NCI-H2029 (cell line): ENCODE results near the gene KIF7.

Experiments used
- DNase-seq: peaks from one replicate; lab custom pipeline; 2025; lab: John Stamatoyannopoulos, UW

The KIF7 gene

DNA sequence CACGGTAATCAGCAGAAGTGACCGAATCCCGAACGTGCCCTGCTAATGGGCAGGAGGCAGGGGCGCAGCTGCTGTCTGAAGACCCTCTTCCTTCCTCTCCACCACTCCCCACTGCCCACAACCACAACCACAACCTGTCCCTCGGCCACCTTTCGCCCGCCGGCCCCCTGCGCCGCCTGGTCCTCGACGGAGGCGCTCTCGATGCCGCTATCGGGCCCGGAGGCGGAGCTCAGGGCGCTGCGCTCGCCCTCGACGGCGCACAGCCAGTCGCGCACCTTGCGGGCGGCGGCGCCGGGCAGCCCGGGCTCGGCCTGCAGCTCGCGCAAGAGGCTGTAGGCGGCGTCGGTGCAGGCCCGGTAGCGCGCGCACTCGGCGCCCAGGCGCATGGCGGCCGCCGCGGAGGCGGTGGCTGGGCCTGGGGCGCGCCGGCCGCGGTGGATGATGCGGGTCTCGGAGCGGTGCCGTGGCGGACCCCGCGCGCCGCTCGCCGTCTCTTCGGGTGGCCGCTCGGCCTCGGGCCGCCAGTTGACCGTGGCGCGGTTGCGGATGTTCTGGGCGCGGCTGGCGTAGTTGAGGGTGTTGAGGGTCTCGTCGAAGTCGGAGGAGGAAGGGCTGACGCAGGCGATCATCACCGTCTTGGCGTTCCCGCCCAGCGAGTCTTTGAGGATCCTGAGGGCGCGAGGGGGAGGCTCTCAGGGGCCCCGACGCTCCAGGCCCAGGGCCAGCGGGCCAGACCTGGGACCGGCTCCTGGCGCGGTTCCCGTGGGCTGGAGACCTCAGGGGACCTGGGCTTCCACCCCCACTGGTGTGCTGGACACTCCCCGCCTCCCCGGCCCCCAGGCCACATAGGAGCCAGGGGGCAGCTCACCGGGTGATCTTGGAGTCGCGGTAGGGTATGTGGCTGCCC, 6.9 kb downstream of the KIF7 start:
- no peak for DNase-seq

DNA sequence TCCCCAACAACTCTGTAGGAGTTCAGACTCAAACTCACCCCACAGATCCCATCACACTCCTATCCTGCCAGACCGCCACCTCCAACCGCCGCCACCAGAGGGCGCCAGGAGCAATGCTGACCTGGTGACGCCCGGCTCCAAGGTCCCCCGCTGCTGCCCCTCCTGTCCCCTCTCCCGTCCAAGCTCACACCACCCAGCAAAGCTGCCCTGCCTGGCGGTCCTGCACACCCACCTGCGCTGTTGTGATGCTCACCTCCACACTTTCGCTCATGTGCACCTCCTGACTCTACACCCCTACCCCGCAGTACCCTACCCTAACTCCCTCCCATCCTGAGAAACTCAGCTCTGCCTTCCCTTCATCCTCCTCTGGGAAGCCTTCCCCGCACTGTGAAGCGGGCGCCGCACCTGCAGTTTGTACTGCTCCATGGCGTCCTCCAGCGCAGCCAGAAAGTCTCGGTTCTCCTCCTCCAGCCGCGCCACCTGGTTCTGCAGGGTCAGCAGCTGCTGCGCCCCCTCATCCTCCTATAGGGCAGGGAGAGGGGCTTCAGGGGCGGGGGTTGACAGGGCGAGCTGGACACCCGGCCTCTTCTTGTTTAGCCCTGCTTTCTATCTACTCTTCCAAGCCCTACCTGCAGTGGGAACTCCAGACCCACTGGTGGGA, 7.9 kb downstream of the KIF7 start:
- peak; percentile 10 for DNase-seq

DNA sequence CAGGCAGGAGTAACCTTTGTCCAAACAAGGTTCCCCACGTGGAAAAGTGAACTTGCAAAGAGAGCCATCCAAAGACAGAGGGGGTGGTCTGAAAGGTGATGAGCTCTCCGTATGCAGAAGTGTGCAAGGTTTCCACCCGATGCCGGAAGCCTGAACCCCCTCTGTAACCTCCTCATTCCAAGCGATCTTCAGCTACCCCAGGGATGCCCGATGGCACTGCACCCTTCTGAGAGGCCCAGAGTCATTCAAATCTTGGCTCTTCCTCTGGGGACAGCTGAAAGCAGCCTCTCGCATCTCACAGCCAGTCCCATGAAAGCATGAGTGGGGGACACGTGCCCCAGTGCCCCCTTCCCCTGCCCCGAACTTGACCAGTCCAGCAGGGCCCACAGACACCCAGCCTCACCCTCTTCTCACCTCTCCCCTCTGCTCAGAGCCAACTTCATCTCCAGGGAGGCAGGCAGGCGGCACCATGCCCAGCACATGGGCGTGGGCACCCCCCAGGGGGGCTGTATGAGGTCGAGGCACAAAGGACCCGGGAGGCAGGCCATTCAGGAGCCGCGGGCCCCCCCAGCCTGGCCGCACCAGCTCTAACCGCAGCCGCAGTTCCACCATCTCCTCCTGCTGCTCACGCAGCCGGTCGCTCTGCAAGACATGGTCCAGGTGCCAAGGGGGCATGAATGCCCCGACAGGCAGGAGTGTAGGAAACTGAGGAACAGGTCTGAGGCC, 8.7 kb downstream of the KIF7 start:
- no peak for DNase-seq

DNA sequence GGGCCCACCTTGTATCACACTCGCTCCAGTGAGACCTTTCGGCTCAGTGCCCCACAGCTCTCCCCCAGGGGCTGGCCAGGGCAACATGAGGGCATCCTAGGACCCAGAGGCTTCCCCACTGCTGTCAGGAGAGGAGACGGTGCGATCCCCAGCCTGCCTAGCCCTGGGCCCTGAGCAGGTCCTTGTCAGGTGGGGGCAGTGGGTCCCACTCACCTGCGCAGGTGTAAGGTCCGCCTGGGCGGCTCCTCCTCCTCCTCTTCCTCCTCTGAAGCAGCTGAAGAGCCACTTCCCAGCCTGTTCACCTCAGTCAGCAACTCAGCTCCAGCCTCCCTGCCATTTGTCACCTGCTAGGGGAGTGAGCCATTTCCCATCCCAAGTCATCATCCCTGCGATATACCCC, 9.6 kb downstream of the KIF7 start:
- no peak for DNase-seq

- no peak for DNase-seq
Measured at GRCh38 chr15:89642106-89642505, 13.2 kb downstream of the KIF7 start.

DNA sequence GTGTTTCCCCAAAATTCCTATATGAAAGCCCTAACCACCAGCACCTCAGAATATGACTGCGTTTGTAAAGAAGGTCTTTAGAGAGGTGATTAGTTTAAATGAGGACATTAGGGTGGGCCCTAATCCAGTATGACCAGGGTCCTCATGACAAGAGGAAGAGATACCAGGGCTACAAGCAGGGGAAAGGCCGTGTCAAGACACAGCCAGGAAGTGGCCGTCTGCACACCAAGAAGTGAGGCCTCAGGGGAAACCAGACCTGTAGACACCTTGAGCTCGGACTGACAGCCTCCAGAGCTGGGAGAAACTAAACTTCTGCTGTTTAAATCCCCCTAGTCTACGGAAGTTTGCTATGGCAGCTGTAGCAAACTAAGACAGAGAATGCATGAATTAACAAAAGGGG, 14.2 kb downstream of the KIF7 start:
- no peak for DNase-seq

DNA sequence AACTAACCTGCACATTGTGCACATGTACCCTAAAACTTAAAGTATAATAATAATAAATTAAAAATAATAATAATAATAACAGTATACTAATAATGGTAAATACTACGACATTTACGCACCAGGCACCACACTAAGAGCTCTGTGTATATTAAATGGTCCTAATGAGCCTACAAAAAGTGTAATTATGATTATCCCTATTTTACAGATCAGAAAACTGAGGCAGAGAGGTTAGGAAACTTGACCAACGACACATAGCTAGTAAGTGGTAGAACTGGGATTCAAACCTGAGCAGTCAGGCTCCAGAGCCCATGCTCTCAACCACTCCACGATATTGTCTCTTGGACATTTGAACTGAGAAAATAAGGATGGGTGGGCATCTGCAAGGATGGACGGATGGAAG, 15.0 kb downstream of the KIF7 start:
- DNase-seq: no peak

DNA sequence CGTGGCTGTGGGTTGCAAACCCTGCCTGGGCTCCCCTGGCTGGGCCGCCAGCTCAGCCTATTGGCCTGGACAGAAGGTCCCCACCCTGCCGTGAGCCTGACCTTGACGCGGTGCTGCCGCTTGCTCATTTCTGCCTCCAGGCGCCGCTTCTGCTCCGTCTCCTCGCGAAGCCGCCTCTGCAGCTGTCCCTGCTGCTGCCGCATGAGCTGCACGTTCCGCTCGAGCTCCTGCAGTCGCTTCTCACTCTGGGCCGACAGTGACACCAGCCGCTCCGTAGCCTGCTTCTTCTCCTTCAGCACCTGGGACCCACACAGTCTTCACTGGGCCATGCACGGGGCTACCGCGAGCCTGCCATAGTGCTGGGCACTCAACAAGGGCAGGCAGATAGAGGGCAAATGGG, 21.7 kb downstream of the KIF7 start:
- DNase-seq: no peak

DNA sequence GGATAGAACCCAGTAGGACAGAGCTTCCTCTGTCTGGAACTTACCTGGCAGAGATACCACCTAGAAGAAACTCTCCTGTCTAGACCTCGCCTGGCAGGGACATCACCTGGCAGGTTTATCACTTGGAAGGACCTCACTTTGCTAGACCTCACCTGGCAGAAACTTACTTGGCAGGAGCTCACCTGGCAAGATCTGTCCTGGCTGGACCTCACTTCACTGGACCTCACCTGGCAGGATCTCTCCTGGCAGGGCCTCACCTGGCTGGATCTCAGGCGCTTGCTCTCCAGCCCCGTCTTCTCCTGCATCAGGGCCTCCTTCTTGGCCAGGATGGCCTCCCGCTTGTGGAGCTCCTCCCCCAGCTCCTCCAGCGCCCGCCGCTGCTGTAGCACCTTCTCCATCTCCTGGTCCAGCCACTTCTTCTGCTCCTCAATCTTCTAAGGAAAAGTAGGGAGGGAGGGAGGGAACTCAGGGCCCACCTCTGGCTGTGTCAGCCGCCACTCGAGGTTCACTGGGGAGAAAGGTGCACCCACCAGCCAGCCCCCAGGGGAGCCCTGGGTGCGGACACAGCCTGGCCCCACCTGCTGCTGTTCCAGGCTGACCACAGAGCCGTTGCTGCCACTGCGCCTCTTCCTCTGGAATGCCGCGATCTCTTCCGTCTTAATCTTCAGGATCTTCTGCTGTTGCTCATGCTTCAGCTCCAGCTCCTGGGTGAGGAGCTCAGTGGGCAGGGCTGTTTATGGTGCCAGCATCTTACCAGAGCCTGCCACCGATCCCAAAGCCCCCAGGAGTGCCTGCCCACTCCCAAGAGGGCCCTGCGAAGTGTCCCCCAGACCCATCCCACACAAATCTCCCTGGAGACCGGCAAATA, 22.5 kb downstream of the KIF7 start:
- DNase-seq: no peak

DNA sequence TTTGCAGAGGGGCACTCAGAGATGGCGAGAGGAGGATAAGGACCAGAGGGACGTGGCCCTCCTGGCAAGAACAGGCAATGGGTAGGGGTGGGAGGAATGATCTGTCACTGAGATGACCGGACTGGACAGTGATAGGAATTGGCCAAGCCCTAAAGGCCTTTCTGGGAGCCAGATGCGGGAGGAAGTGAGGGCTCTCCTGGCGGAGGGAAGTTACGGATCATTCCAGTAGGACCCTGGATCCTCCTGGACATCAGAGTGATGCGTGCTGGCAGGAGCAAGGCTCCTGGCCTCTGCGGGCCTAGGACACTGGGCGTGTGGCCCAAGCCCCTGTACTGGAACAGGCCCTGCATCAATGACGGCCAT, 23.4 kb downstream of the KIF7 start:
- DNase-seq: no peak

- no peak for DNase-seq
Measured at GRCh38 chr15:89630974-89631901, 24.0 kb downstream of the KIF7 start.

DNA sequence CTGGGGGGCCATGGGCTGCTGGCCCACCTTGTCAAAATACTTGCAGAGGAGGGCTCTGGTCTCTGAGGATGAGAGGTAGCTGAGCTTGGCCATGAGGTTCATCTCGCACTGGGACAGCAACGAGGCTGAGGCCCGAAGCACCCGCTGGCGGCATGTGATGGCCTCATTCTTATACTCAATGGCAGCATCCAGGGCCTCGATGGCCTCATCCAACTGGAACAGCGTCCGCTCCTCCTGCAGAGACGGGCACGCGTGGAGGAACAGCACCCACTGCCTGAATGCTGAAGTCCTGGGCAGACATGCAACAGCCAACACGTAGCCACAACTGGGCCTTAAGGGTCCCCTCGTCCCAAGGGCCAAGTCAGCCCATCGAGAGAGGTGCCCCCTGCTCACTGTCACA, 25.0 kb downstream of the KIF7 start:
- no peak for DNase-seq

- DNase-seq: no peak
Measured at GRCh38 chr15:89629829-89630228, 25.4 kb downstream of the KIF7 start.

DNA sequence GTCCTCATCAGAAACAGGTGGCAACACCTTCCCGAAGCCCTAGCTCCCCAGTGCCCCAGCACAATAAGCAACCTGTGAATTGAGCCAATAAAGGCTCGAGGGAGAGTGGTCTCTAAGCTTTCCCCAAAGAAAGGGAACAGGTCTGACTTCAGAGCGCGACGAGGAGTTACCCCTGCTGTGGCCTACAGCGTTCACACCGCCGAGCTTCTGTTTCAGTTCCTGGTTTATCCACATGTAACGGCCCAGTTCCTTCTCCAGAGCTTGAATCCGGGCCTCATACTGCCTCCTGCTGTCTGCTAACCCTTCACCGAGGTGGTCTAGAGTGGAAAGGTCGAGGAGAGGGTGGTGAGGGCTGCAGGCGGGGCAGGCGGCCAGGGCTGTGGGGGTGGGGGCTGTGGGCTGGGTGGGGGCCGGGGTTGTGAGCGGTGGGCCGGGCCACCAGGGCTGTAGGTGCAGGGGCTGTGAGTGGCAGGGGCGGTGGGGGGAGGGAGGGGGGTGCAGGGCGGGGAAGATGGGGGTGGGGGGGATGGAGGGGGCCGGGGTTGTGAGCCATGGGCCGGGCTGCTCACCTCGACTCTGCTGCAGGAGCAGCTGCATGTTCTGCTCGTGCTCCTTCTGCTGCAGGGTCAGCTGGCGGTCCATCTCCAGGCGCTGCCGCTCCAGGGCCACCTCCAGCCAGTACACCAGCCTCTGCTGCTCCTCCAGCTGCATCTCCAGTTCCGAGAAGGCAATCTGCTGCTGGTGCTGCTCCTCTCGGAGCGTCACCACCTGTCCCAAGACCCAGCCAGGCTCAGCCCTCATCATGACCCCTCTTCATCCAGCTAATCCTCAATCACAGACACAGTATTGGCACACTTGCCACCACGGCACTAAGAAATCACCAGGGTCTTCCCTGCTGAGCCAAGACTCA, 26.2 kb downstream of the KIF7 start:
- DNase-seq: no peak

GRCh38 chr15:89628301-89628700, 27.0 kb downstream of the KIF7 start:
- DNase-seq: no peak

DNA sequence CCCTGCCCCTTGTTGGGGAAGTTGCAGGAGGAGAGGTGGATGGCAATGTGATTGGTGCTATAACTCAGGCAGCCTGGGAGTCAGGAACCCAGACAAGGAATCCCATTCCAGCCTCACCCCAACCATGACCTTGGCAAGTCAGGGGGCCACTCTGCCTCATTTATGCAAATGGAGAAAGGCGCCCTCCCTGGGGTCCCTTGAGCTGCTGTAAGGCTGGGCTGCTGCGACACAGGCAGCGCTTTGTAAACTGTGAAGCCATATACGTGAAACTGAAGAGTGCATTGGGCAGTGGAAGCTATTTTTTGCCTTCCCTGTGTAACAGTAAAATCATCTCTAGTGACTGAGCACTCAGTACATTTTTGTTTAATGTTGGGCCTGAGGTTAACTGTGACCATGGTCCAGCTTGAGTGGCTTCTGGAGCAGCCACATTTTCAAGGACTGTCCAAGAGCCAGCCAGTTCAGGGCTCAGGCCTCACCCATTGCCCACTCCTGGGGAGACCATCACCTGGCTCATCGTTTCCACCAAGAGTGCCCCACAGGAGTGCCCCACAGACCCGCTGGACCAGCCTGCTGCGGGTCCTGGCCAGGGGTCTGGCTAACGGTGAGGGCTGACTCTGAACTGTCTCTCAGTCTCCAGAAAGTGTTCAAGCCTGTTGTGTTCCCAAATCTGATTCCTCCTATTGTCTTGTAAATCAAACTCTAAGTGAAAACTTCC, 27.9 kb downstream of the KIF7 start:
- no peak for DNase-seq

DNA sequence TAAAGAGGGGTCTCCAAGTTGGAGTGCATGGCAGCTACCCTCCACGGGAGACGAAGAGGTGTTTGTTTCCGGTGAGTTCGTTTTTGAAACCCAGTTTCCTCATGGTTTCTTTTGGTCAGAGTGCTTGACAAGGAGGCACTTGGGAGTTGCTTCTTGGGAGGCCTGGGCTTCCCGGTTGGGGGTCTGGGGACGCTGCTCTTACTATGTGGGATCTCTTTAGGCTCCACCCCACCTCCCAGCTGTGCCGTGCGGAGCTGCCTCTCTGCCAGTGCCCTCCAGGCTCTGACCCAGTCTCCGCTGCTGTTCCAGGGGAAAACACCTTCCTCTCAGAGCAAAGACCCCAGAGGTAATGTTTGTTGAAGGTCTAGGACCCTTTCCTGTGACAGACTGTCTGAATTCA, 29.6 kb downstream of the KIF7 start:
- DNase-seq: no peak

GRCh38 chr15:89623165-89623564, 32.1 kb downstream of the KIF7 start:
- no peak for DNase-seq

GRCh38 chr15:89621547-89621946, 33.7 kb downstream of the KIF7 start:
- DNase-seq: no peak
